HG03460 (cell line): ENCODE measurements around the gene DLG2.

Source experiments
- ATAC-seq: cut with Tn5 transposase; IDR thresholded peaks from one replicate; pipeline ENCODE4 v1.9.1; 2021; ENCODE audit not compliant: unreplicated experiment

DLG2 gene

GRCh38 chr11:84089072-84090057, 1537.8 kb downstream of the DLG2 start:
- no peak for ATAC-seq

- ATAC-seq: no peak
These were observed 1555.3 kb downstream of the DLG2 start for GRCh38 chr11:84071851-84072250.

GRCh38 chr11:84069048-84069447, 1558.1 kb downstream of the DLG2 start:
- no peak for ATAC-seq

- no peak for ATAC-seq
These were observed 1565.4 kb downstream of the DLG2 start for GRCh38 chr11:84061726-84062125.

- no peak for ATAC-seq
These were observed 1570.3 kb downstream of the DLG2 start for GRCh38 chr11:84056653-84057376.

- ATAC-seq: no peak
These were observed 1582.0 kb downstream of the DLG2 start for GRCh38 chr11:84045146-84045545.

- ATAC-seq: no peak
These were observed 1582.4 kb downstream of the DLG2 start for GRCh38 chr11:84044706-84045105.

GRCh38 chr11:84036664-84037194, 1590.4 kb downstream of the DLG2 start:
- ATAC-seq: no peak

GRCh38 chr11:84035645-84036044, 1591.5 kb downstream of the DLG2 start:
- ATAC-seq: no peak

- ATAC-seq: no peak
These were observed 1592.7 kb downstream of the DLG2 start for GRCh38 chr11:84034484-84034883.

- ATAC-seq: no peak
These were observed 1602.9 kb downstream of the DLG2 start for GRCh38 chr11:84024266-84024665.

- no peak for ATAC-seq
These were observed 1604.4 kb downstream of the DLG2 start for GRCh38 chr11:84022695-84023094.

- ATAC-seq: no peak
These were observed 1604.9 kb downstream of the DLG2 start for GRCh38 chr11:84022201-84022600.

GRCh38 chr11:84021291-84021690, 1605.9 kb downstream of the DLG2 start:
- ATAC-seq: no peak

- no peak for ATAC-seq
These were observed 1607.5 kb downstream of the DLG2 start for GRCh38 chr11:84019571-84020194.

- no peak for ATAC-seq
These were observed 1612.6 kb downstream of the DLG2 start for GRCh38 chr11:84014539-84014938.

- ATAC-seq: no peak
These were observed 1614.8 kb downstream of the DLG2 start for GRCh38 chr11:84012171-84012826.

GRCh38 chr11:84003181-84003580, 1624.0 kb downstream of the DLG2 start:
- no peak for ATAC-seq

GRCh38 chr11:83998921-83999320, 1628.2 kb downstream of the DLG2 start:
- ATAC-seq: no peak

GRCh38 chr11:83990160-83990733, 1636.9 kb downstream of the DLG2 start:
- ATAC-seq: no peak
